GM12878 (cell line): ENCODE results near the gene CDH15.

Experiments used
- ATF3 ChIP-seq: IDR thresholded peaks from 2 replicates; pipeline ENCODE4 v1.6.1; 2011; ENCODE audit warnings: low read depth, mild to moderate bottlenecking, low read length, moderate library complexity, borderline replicate concordance; ENCODE audit errors: extremely low read depth
- BHLHE40 ChIP-seq, 2 experiments: fragments of 450-650 bp in 1 of 2; IDR thresholded peaks; 2 replicates each; pipeline ENCODE4 v1.6.1; 2011 to 2017; ENCODE audit warnings: low read depth in 2 of 2, borderline replicate concordance in 1 of 2, improper control_type of control experiment in 1 of 2, low read length in 1 of 2, mild to moderate bottlenecking in 1 of 2
- BRCA1 ChIP-seq: IDR thresholded peaks from 2 replicates; pipeline ENCODE4 v1.6.1; 2011; ENCODE audit warnings: low read depth, low read length, improper control_type of control experiment
- MXI1 ChIP-seq: fragments of 150-350 bp; IDR thresholded peaks from 2 replicates; pipeline ENCODE4 v1.6.1; 2011; ENCODE audit warnings: low read depth, mild to moderate bottlenecking, inconsistent platforms, low read length, improper control_type of control experiment
- POLR2AphosphoS2 ChIP-seq: IDR thresholded peaks from 2 replicates; pipeline ENCODE4 v1.6.1; 2011; ENCODE audit warnings: low read depth, mild to moderate bottlenecking, low read length, improper control_type of control experiment, moderate library complexity
- SIN3A ChIP-seq: IDR thresholded peaks from 2 replicates; pipeline ENCODE4 v1.6.1; 2012; ENCODE audit warnings: low read depth, low read length, improper control_type of control experiment
- SMC3 ChIP-seq: IDR thresholded peaks from 2 replicates; pipeline ENCODE4 v1.6.1; 2011; ENCODE audit warnings: low read length, improper control_type of control experiment, borderline replicate concordance
- TBL1XR1 ChIP-seq: IDR thresholded peaks from 2 replicates; pipeline ENCODE4 v1.6.1; 2012; ENCODE audit warnings: low read depth, low read length, improper control_type of control experiment
- TCF3 ChIP-seq: IDR thresholded peaks from 2 replicates; pipeline ENCODE4 v1.6.1; 2012; ENCODE audit warnings: low read depth, mild to moderate bottlenecking, low read length, borderline replicate concordance; ENCODE audit not compliant: insufficient read depth
- TCF7 ChIP-seq: IDR thresholded peaks from 2 replicates; pipeline ENCODE4 v1.6.1; 2014; ENCODE audit warnings: antibody characterized with exemption, borderline replicate concordance
- ZNF274 ChIP-seq: IDR thresholded peaks from one replicate; pipeline ENCODE4 v1.8.0; 2011; ENCODE audit not compliant: insufficient read length, insufficient read depth
- TF ChIP-seq, protein P1 (sequence below): IDR thresholded peaks from 2 replicates; pipeline ENCODE4 v1.6.1; 2012; ENCODE audit warnings: mild to moderate bottlenecking, low read depth, low read length
- TF ChIP-seq, protein P2 (sequence below), 3 experiments: IDR thresholded peaks in 2 of 3; conservative IDR thresholded peaks in 1 of 3; 2 replicates each; pipeline ENCODE4 v1.5.1; 2011; ENCODE audit warnings: low read depth in 3 of 3, low read length in 3 of 3, mild to moderate bottlenecking in 3 of 3, control low read depth in 2 of 3, moderate library complexity in 2 of 3, inconsistent platforms in 1 of 3, mixed read lengths in 1 of 3; ENCODE audit not compliant: control insufficient read depth in 2 of 3, insufficient read depth in 1 of 3; ENCODE audit errors: extremely low read depth in 1 of 3

GRCh38 chr16:89166696-89167424 is 4.7 kb upstream of the CDH15 start:
- TF ChIP-seq, protein P1, sequence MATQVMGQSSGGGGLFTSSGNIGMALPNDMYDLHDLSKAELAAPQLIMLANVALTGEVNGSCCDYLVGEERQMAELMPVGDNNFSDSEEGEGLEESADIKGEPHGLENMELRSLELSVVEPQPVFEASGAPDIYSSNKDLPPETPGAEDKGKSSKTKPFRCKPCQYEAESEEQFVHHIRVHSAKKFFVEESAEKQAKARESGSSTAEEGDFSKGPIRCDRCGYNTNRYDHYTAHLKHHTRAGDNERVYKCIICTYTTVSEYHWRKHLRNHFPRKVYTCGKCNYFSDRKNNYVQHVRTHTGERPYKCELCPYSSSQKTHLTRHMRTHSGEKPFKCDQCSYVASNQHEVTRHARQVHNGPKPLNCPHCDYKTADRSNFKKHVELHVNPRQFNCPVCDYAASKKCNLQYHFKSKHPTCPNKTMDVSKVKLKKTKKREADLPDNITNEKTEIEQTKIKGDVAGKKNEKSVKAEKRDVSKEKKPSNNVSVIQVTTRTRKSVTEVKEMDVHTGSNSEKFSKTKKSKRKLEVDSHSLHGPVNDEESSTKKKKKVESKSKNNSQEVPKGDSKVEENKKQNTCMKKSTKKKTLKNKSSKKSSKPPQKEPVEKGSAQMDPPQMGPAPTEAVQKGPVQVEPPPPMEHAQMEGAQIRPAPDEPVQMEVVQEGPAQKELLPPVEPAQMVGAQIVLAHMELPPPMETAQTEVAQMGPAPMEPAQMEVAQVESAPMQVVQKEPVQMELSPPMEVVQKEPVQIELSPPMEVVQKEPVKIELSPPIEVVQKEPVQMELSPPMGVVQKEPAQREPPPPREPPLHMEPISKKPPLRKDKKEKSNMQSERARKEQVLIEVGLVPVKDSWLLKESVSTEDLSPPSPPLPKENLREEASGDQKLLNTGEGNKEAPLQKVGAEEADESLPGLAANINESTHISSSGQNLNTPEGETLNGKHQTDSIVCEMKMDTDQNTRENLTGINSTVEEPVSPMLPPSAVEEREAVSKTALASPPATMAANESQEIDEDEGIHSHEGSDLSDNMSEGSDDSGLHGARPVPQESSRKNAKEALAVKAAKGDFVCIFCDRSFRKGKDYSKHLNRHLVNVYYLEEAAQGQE: no peak
- TF ChIP-seq SIN3A (no peak), ATF3 (no peak), MXI1 (no peak), TCF3 (no peak), POLR2AphosphoS2 (no peak), SMC3 (no peak), ZNF274 (no peak), TCF7 (no peak), TBL1XR1 (no peak), BRCA1 (no peak), BHLHE40 (IDR thresholded peaks at IDR 0.05; ENCODE audit: borderline replicate concordance in 1 of 2, low read depth in 2 of 2, low read length in 1 of 2) (no peak)
- TF ChIP-seq, protein P2, sequence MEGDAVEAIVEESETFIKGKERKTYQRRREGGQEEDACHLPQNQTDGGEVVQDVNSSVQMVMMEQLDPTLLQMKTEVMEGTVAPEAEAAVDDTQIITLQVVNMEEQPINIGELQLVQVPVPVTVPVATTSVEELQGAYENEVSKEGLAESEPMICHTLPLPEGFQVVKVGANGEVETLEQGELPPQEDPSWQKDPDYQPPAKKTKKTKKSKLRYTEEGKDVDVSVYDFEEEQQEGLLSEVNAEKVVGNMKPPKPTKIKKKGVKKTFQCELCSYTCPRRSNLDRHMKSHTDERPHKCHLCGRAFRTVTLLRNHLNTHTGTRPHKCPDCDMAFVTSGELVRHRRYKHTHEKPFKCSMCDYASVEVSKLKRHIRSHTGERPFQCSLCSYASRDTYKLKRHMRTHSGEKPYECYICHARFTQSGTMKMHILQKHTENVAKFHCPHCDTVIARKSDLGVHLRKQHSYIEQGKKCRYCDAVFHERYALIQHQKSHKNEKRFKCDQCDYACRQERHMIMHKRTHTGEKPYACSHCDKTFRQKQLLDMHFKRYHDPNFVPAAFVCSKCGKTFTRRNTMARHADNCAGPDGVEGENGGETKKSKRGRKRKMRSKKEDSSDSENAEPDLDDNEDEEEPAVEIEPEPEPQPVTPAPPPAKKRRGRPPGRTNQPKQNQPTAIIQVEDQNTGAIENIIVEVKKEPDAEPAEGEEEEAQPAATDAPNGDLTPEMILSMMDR (IDR thresholded peaks at IDR 0.05 in 2 of 3, conservative IDR thresholded peaks at IDR 0.05 in 1 of 3; ENCODE audit: control insufficient read depth in 2 of 3, extremely low read depth in 1 of 3, insufficient read depth in 1 of 3, low read depth in 3 of 3, low read length in 3 of 3): no peak
